Measurements from ENCODE around the gene CCDC13.
"Not testable (repeated sequence)": the region's sequence is repeated elsewhere in the genome, so short reads cannot be mapped to it uniquely, and the experiment has no call there.

The CCDC13 gene

DNA sequence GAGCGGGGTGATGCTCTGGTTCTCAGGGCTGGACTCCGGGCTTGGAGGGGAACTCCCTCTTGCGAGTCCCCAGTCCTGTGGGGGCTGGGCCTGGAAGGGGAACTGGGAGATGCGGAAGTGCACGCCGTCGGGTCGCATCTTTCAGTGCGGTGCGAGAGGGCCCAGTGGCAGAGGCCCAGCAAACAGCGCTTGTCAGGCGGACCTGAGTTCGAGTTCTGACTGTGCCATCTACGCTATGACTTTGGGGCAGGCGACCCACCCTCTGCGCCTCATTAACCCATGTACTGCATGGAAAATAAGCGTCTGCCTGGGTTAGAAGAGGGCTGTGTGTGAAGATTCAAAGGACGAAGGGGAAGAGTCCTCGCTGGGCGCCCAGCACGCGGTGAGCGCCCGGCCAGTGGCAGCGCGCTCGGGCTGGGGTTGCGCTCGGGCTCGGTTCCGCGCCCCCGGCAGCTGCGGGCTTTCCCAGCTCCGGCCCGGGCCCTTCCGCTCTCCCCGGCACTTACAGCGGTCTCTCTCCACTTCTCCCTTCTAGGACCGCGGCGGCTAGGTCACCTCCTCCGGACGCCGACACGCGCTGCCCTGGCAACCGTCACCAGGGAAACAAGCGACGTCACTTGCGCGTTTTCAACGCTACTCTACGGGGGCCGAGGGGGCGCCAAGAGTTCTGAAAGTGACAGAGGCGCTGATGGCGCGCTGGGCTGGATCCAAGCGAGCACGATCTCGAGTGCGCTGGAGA is at the start of gene CCDC13:
CCDC13 (minus strand) TSS at position 584 of the 739 bp plus-strand sequence. CDS start 14,908 bp downstream, outside the sequence.
- DNase-seq (ENCODE audit: low read depth in 2 of 2) = peak; percentile 74 to 83

DNA sequence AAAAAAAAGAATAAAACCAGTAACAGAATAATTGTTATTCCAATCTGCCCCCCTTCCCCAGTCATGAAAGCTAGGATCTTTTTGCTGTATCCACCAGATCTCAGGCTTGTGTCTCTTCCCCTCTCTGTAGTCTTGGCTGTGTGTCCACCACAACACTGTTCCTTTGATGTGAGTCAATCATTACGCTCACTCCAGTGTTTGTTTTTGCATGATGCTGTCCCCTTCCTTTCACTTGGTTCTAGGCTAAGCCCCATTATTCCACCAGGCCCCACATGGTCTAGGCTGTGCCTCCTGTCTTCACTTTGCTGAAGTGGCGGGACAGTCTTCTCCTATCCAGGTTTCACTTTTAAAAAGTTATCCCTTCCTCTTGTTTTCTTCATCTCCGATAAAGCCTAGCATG is 49.8 kb upstream of the CCDC13 start:
- no peak for DNase-seq (ENCODE audit: low read depth in 2 of 2)

DNA sequence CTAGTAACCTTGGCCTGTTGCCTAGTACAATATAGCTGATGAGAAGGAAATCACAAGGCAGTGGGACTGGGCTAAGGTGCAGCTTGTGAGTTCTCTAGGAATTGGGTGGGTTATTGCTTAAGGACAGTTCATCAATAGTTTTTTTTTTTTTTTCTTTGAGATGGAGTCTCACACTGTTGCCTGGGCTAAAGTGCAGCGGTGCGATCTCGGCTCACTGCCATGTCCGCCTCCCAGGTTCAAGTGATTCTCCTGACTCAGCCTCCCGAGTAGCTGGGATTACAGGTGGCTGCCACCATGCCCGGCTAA is 47.6 kb upstream of the CCDC13 start:
- DNase-seq (ENCODE audit: low read depth in 2 of 2) = no peak

GRCh38 chr3:42819351-42819965 is 46.4 kb upstream of the CCDC13 start:
- DNase-seq (ENCODE audit: low read depth in 2 of 2) = no peak

- no peak for DNase-seq (ENCODE audit: low read depth in 2 of 2)
Measured at GRCh38 chr3:42815826-42816225, 42.8 kb upstream of the CCDC13 start.

DNA sequence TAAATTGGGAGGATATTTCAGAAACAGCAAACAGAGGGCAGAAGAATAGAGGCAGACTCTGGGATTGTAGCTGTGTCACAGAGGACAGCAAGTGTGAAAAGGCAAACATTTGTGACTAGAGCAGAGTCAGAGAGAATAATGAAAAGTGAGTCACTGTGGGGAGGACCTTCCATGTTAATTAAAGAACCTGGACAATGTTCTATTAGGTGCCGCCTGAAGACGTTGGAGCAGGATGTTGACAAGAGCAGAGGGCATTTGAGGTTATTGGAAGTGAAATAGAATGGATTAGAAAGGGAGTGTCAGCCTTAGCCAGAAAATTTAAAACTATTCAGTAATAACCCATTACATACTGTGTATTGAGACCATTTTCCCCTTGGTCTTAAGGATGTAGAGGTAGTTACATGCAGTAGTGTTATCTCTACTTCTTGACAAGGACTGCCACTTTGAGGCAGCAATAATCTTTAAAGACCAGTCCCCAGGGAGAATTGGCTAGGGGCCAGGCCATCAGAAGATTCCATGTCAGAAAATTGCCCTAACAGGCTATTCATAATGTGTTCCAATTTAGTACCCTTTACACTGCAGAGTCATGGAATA is 42.0 kb upstream of the CCDC13 start:
- DNase-seq (ENCODE audit: low read depth in 2 of 2) = no peak

GRCh38 chr3:42814246-42814645 is 41.2 kb upstream of the CCDC13 start:
- no peak for DNase-seq (ENCODE audit: low read depth in 2 of 2)

- not testable (repeated sequence) for DNase-seq (ENCODE audit: low read depth in 2 of 2)
Measured at GRCh38 chr3:42811118-42811883, 38.2 kb upstream of the CCDC13 start.

GRCh38 chr3:42810706-42811105 is 37.7 kb upstream of the CCDC13 start:
- DNase-seq (ENCODE audit: low read depth in 2 of 2) = not testable (repeated sequence)

DNA sequence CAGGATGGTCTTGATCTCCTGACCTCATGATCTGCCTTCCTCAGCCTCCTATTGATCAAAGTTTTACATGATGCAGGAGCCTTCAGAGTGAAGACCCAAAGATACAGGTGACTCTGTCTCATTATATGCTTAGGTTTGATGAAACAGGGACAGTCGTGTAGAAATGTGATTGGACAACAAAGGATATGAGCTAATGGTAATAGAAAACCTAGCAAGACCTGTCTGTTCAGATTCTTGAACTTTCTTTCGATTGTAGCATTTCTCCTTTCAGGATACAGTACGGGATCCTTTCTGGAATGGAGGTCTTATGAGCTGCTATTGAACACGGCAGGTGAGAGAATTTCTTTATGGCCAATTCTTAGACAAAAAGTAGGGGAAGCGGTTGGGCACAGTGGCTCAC is 36.1 kb upstream of the CCDC13 start, which contains the start of gene ACKR2:
ACKR2 (plus strand) TSS at position 244 of the 400 bp plus-strand sequence. CDS start 55,058 bp downstream, outside the sequence.
- no peak for DNase-seq (ENCODE audit: low read depth in 2 of 2)

GRCh38 chr3:42807929-42808328 is 34.9 kb upstream of the CCDC13 start:
- DNase-seq (ENCODE audit: low read depth in 2 of 2) = no peak

DNA sequence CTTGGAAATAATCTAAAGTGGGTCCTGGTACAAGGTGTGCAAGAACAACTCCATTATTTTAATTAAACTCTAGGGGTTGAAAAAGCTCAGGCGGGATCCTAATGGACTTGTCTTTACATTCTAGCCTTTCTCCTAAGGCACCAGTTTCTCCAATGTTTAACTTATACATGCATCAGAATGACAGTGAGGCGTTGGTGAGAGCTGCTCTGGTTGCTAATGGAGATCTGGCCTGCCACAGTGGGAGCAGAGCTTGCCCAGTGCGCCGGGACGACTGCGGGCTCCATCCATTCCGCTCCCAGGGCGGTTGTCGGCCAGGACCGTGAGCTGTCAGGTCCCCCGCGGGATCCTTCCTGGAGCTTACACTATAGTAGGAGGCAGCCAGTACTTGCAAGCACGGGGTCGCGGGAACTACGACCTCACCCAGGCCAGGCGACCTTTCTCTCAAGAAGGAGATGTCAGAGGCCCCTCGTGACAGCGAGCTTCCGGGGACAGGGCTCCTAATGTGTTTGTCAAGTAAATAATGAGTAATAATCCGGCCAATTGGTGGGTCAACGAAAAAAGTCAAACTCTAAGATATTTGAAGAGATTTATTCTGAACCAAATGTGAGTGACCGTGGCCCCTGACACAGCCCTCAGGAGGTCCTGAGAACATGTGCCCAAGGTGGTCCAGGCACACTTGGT is 32.2 kb upstream of the CCDC13 start:
- no peak for DNase-seq (ENCODE audit: low read depth in 2 of 2)

DNA sequence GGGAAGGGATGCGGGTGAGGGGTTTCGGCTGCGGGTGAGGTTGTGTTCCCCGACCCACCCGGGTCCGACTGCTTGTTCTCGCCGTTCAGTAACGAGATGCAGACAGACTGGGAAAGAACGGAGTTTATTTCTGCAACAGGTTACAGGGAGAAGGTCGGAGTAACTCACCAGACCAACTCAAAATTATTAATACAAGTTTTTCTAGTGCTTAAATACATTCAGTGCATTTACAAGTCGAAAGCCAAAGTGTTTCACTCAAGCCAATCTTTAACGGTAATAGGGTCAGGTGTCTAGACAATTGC is 31.7 kb upstream of the CCDC13 start:
- DNase-seq (ENCODE audit: low read depth in 2 of 2) = no peak

- DNase-seq (ENCODE audit: low read depth in 2 of 2) = peak; percentile 84 to 86
Measured at GRCh38 chr3:42804106-42804830, 31.2 kb upstream of the CCDC13 start, which contains the start of gene HIGD1A. TSS of gene HIGD1A (minus strand) at chr3:42804490. CDS start at chr3:42794253, 10,237 bp downstream.

DNA sequence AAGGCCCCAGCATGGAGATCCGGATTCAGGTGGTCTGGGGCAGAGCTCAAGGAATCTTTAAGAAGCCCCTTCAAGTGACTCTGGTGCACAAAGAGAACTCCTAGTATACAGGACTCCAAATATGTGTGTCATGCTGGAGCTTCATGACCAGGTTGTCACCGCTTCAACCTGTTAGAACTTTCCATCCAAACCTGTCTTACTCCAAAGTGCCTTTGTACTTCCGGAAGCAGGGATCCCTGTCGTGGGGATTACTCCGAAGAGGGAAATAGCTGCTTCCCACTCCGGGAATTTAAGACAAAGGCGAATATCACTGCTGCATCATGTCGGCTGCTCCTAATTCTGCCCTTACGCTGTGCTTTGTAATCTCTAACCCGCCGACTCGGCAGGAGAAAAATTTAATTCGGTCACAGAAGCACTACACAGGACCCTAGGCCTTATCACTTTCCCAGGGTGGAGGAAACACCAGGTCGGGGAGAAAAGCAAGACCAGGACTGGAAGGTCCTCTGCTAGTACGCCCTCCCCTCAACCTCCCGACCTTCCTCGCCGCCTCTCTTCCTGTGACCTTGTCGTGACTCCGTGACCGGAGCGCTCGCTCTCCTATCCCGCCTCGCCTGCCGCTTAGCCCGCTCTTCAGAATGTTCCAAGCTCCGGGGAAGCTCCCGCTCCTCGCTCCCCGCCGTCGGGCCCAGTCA is 30.5 kb upstream of the CCDC13 start:
- DNase-seq (ENCODE audit: low read depth in 2 of 2) = no peak

DNA sequence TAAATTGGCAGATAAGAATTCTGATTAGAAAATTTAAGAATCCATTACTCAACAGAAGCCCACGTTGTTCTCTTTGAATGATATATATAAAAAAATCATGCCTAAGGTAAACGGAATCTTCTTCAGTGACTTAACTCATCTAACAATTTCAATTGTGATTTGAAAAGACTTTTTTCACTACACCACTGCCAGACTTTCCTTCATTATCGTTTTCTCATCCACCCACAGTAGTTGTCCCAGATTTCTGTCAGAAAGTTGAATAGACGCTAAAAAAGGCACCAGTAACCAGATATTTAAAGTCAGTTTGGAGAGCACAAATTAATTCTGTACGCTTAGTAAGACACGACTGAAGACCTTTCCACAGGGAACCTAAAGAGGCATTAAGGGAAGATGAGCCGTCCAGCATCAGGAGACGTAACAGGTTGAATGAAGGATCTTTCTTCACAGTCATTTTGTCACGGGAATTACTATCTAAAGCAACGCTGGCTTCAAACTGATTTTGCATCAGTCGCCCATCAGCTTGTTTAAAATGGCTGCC is 29.9 kb upstream of the CCDC13 start:
- DNase-seq (ENCODE audit: low read depth in 2 of 2) = no peak

- DNase-seq (ENCODE audit: low read depth in 2 of 2) = no peak
Measured at GRCh38 chr3:42801784-42802183, 28.7 kb upstream of the CCDC13 start.

GRCh38 chr3:42801048-42801620 is 28.1 kb upstream of the CCDC13 start:
- DNase-seq (ENCODE audit: low read depth in 2 of 2) = no peak

DNA sequence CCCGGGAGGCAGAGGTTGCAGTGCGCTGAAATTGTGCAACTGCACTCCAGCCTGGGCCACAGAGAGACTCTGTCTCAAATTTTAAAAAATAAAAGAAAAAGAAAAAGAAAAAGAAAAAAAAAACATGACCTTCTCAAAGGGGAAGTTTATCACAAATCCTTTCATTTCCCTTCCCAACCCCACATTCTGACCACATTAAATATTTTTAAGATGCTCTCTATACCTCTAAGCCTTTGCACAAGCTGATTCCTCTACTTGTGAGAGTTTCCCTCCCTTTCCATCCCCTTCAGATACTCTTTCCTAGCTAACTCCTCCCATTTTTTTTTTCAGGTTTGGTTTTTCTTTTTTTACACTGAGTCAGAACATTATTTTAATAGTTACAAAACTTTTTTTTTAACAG is 27.2 kb upstream of the CCDC13 start:
- DNase-seq (ENCODE audit: low read depth in 2 of 2) = no peak

DNA sequence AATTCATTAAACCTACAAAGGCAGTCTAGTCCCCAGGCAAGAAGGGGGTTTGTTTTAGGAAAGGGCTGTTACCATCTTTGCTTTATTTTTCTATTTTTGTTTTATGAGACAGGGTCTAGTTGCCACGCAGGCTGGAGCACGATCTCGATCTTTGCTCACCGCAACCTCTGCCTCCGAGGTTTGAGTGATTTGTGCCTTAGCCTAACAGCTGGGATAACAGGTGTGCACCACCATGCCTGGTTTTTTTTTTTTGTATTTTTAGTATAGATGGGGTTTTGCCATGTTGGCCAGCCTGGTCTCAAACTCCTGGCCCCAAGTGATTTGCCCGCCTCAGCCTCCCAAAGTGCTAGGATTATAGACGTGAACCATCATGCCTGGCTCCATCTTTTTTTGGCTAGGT is 26.3 kb upstream of the CCDC13 start:
- DNase-seq (ENCODE audit: low read depth in 2 of 2) = no peak
